HCT116 (cell line): ENCODE measurements around the gene NCDN. TPM values are rescaled to one million over a fixed set of nuclear protein-coding genes. Genes with fewer than 3 reads are reported as not detected.

Experiments used
- ATAC-seq: fragments of 200-7000 bp; cut with Tn5 transposase; 2 replicates; pipeline ENCODE4 v1.9.1; 2020; ENCODE audit warnings: mild to moderate bottlenecking, moderate library complexity
- BruUV-seq: library from RNA; stranded (reverse); fragments of 400-500 nt; replicated peaks from 2 replicates; lab custom pipeline; 2021; lab: Mats Ljungman, UMichigan
- CTCF ChIA-PET: fragments of 300-600 bp; sonication (Branson Sonifier 250); formaldehyde crosslinking; loops from one replicate; lab custom pipeline; 2021; ENCODE audit warnings: antibody characterized with exemption; lab: Charles Lee
- POLR2A ChIA-PET: fragments of 300-600, 350-600 bp; sonication (Branson Sonifier 250); formaldehyde crosslinking; loops from one replicate; lab custom pipeline; 2021; ENCODE audit warnings: antibody characterized with exemption; lab: Charles Lee
- RAD21 ChIA-PET, 2 experiments: fragments of 300-600 bp; sonication (Branson Sonifier 250); formaldehyde crosslinking; loops; one replicate each; lab custom pipeline; 2023; ENCODE audit warnings: low total read pairs in 2 of 2; ENCODE audit not compliant: uncharacterized antibody in 2 of 2, unreplicated experiment in 2 of 2, low non-redundant PET in 1 of 2; lab: Charles Lee
- DNase-seq: peaks from one replicate; pipeline ENCODE4 v3.0.0-alpha.2; 2010; ENCODE audit warnings: low read depth, low spot score
- H2AFZ ChIP-seq: fragments of 200-600 bp; shearing (Covaris generic), sonication (generic); 2 replicates; pipeline ENCODE4 v1.6.1; 2017; ENCODE audit warnings: low read depth, mixed run types, mixed read lengths, antibody characterized with exemption, low read length; ENCODE audit not compliant: poor library complexity, severe bottlenecking
- H3K27ac ChIP-seq: 2 replicates; pipeline ENCODE4 v1.5.1; 2012; ENCODE audit warnings: low read depth, low read length
- H3K27me3 ChIP-seq: fragments of 200-600 bp; sonication (generic); 2 replicates; pipeline ENCODE4 v1.6.1; 2016; ENCODE audit warnings: mixed run types, low read length, mixed read lengths; ENCODE audit not compliant: insufficient read depth
- H3K36me3 ChIP-seq, 2 experiments: fragments of 200-500 bp in 1 of 2; fragments of 200-600 bp in 1 of 2; sonication (Bioruptor generic) in 1 of 2; sonication (generic) in 1 of 2; 2 replicates each; pipeline versions ENCODE4 v1.5.1 to v1.6.1; 2014 to 2016; ENCODE audit warnings: low read length in 2 of 2, inconsistent platforms in 1 of 2, mixed read lengths in 1 of 2, mixed run types in 1 of 2; ENCODE audit not compliant: insufficient read depth in 2 of 2, control insufficient read depth in 1 of 2
- H3K4me1 ChIP-seq, 2 experiments: fragments of 200-600 bp in 1 of 2; sonication (generic) in 1 of 2; 2 replicates each; pipeline versions ENCODE4 v1.5.1 to v1.6.1; 2012 to 2017; ENCODE audit warnings: low read length in 2 of 2, inconsistent platforms in 1 of 2, mild to moderate bottlenecking in 1 of 2, mixed read lengths in 1 of 2, mixed run types in 1 of 2, moderate library complexity in 1 of 2; ENCODE audit not compliant: insufficient read depth in 2 of 2, control insufficient read depth in 1 of 2
- H3K4me2 ChIP-seq: fragments of 200-600 bp; sonication (generic); 2 replicates; pipeline ENCODE4 v1.6.1; 2017; ENCODE audit warnings: mixed run types, low read length, mixed read lengths
- H3K4me3 ChIP-seq, 2 experiments: fragments of 200-600 bp in 1 of 2; sonication (generic) in 1 of 2; replicated peaks in 1 of 2; 2 replicates each; pipeline ENCODE4 v1.5.1; 2011 to 2016; ENCODE audit warnings: low read length in 2 of 2, control low read depth in 1 of 2, low read depth in 1 of 2, mild to moderate bottlenecking in 1 of 2, mixed read lengths in 1 of 2, mixed run types in 1 of 2
- H3K79me2 ChIP-seq: fragments of 200-600 bp; sonication (generic); 2 replicates; pipeline ENCODE4 v1.6.1; 2017; ENCODE audit warnings: mild to moderate bottlenecking, mixed run types, low read length, moderate library complexity, mixed read lengths; ENCODE audit not compliant: insufficient read depth
- H3K9ac ChIP-seq: fragments of 200-600 bp; sonication (generic); 2 replicates; pipeline ENCODE4 v1.6.1; 2016; ENCODE audit warnings: low read length, mixed read lengths
- H3K9me2 ChIP-seq: fragments of 200-600 bp; sonication (generic), shearing (Covaris generic); 2 replicates; pipeline ENCODE4 v1.6.1; 2017; ENCODE audit warnings: mixed run types, mild to moderate bottlenecking, moderate library complexity; ENCODE audit not compliant: insufficient read depth
- H3K9me3 ChIP-seq, 2 experiments: fragments of 200-500 bp in 1 of 2; fragments of 200-600 bp in 1 of 2; sonication (Bioruptor generic) in 1 of 2; sonication (generic) in 1 of 2; 2 replicates each; pipeline ENCODE4 v1.6.1; 2014 to 2017; ENCODE audit warnings: low read length in 2 of 2, mixed read lengths in 2 of 2, inconsistent platforms in 1 of 2, low read depth in 1 of 2, mild to moderate bottlenecking in 1 of 2, mixed run types in 1 of 2, moderate library complexity in 1 of 2; ENCODE audit not compliant: control insufficient read depth in 1 of 2, insufficient read depth in 1 of 2
- H4K20me1 ChIP-seq: fragments of 200-600 bp; sonication (generic), shearing (Covaris generic); 2 replicates; pipeline ENCODE4 v1.6.1; 2017; ENCODE audit warnings: mixed run types, mild to moderate bottlenecking, moderate library complexity; ENCODE audit not compliant: insufficient read depth
- EGR1 ChIP-seq: IDR thresholded peaks from 2 replicates; pipeline ENCODE4 v1.6.1; 2012; ENCODE audit warnings: low read depth
- FOSL1 ChIP-seq: IDR thresholded peaks from 2 replicates; pipeline ENCODE4 v1.6.1; 2012; ENCODE audit warnings: low read depth
- YY1 ChIP-seq: IDR thresholded peaks from 2 replicates; pipeline ENCODE4 v1.6.1; 2011; ENCODE audit warnings: low read length, low read depth, moderate library complexity, mild to moderate bottlenecking; ENCODE audit not compliant: insufficient replicate concordance; ENCODE audit errors: extremely low read depth
- intact Hi-C: fragments of 100-400 bp; cut with micrococcal nuclease; formaldehyde crosslinking; loops from 2 replicates; pipeline ENCODE4 v1.10.0; 2022
- total RNA-seq: library from RNA; stranded (reverse); gene quantifications from one replicate; pipeline ENCODE4 v1.2.1, GENCODE V29; 2021; ENCODE audit not compliant: unreplicated experiment
- TF ChIP-seq, protein P1 (sequence below): IDR thresholded peaks from 2 replicates; pipeline ENCODE4 v1.6.1; 2012
- TF ChIP-seq, protein P2 (sequence below): IDR thresholded peaks from 2 replicates; pipeline ENCODE4 v1.6.1; 2012; ENCODE audit warnings: low read depth

Gene NCDN
- total RNA-seq, 1 experiment from 2014 or later, result 24.5 TPM

DNA sequence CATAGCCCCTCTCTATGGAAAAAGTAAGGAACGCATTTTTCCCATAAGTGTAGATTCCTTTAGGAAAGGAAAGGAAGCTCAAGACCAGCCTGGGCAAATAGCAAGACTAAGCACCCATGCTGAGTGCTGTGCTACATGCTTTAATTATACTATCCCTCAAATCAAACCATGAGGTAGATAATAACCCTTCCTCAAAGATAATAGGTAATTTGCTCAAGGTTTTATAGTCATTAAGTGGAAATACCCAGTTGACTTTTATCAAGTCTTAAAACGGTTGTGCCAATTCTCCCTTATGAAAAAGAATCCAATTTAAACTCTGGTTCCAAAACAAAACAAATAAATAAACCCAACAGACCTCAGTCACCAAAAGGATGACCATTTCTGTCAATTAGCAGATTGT lies 3.7 kb upstream of the NCDN start:
- POLR2A ChIA-PET, result no interaction called here
- peaks cover 32% of the 10 kb centered on the region for H3K79me2 ChIP-seq
- H3K36me3 ChIP-seq, result peaks cover 10 to 14% of the 10 kb centered on the region in 2 experiments
- H3K9me3 ChIP-seq, result no peaks in the 10 kb centered on the region
- H3K4me1 ChIP-seq, result peaks cover 8 to 17% of the 10 kb centered on the region in 2 experiments; a peak in 3 of 4 replicates
- CTCF ChIA-PET, result no interaction called here
- ATAC-seq, result no peak
- no TSS peak for BruUV-seq
- no peak for DNase-seq
- intact Hi-C loops, result no loop called here
- H3K4me3 ChIP-seq, result no peak overlapping the region
- H3K27me3 ChIP-seq, result no peaks in the 10 kb centered on the region
- H4K20me1 ChIP-seq, result no peaks in the 10 kb centered on the region; the same call in 1 of the 2 replicates
- TF ChIP-seq YY1 (no peak), FOSL1 (no peak), EGR1 (no peak)
- TF ChIP-seq, protein P1, sequence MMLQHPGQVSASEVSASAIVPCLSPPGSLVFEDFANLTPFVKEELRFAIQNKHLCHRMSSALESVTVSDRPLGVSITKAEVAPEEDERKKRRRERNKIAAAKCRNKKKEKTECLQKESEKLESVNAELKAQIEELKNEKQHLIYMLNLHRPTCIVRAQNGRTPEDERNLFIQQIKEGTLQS, result no peak
- TF ChIP-seq, protein P2, sequence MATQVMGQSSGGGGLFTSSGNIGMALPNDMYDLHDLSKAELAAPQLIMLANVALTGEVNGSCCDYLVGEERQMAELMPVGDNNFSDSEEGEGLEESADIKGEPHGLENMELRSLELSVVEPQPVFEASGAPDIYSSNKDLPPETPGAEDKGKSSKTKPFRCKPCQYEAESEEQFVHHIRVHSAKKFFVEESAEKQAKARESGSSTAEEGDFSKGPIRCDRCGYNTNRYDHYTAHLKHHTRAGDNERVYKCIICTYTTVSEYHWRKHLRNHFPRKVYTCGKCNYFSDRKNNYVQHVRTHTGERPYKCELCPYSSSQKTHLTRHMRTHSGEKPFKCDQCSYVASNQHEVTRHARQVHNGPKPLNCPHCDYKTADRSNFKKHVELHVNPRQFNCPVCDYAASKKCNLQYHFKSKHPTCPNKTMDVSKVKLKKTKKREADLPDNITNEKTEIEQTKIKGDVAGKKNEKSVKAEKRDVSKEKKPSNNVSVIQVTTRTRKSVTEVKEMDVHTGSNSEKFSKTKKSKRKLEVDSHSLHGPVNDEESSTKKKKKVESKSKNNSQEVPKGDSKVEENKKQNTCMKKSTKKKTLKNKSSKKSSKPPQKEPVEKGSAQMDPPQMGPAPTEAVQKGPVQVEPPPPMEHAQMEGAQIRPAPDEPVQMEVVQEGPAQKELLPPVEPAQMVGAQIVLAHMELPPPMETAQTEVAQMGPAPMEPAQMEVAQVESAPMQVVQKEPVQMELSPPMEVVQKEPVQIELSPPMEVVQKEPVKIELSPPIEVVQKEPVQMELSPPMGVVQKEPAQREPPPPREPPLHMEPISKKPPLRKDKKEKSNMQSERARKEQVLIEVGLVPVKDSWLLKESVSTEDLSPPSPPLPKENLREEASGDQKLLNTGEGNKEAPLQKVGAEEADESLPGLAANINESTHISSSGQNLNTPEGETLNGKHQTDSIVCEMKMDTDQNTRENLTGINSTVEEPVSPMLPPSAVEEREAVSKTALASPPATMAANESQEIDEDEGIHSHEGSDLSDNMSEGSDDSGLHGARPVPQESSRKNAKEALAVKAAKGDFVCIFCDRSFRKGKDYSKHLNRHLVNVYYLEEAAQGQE, result no peak
- TF ChIP-seq, all 23 proteins: peak for 0
- Histone ChIP-seq H2AFZ (no peak overlapping the region), H3K9ac (no peak overlapping the region), H3K4me2 (no peak overlapping the region), H3K9me2 (no peaks in the 10 kb centered on the region), H3K27ac (no peak overlapping the region)
- RAD21 ChIA-PET, result no interaction called here
